ENCODE results near the gene TFRC.

GRCh38 chr3:196055683-196056270 lies 26.1 kb downstream of the TFRC start:
- no peak for TF ChIP-seq CTCF (IDR thresholded peaks at IDR 0.05)
- TF ChIP-seq POLR2A (IDR thresholded peaks at IDR 0.05) = no peak
